Measurements from ENCODE around the gene PSORS1C1. TPM values are rescaled to one million over a fixed set of nuclear protein-coding genes. Genes with fewer than 3 reads are reported as not detected.

The PSORS1C1 gene
- polyA plus RNA-seq, 1 donor from 2014 or later = not detected

- Histone ChIP-seq H3K36me3 (ENCODE audit: insufficient read depth, low read length) (no peaks in the 10 kb centered on the region), H3F3A (ENCODE audit: insufficient read depth, low read length, poor library complexity, severe bottlenecking) (no peaks in the 10 kb centered on the region), H3K27ac (ENCODE audit: low read length) (no peak overlapping the region), H2AFZ (ENCODE audit: low read depth, low read length) (no peak overlapping the region), H3K79me2 (replicated peaks; ENCODE audit: insufficient read depth, low read length) (no peaks in the 10 kb centered on the region), H4K20me1 (ENCODE audit: insufficient read depth) (no peaks in the 10 kb centered on the region), H3K9me3 (ENCODE audit: low read length) (no peaks in the 10 kb centered on the region), H3K4me3 (ENCODE audit: low read length) (no peak overlapping the region), H3K9ac (ENCODE audit: low read length) (no peak overlapping the region), H3K27me3 (ENCODE audit: insufficient read depth, low read depth, low read length) (no peaks in the 10 kb centered on the region), H3K4me2 (ENCODE audit: low read length) (no peak overlapping the region), H3K9me2 (ENCODE audit: insufficient read depth, low read length) (no peaks in the 10 kb centered on the region)
- TF ChIP-seq TAF1 (IDR thresholded peaks at IDR 0.05; ENCODE audit: low read depth) = no peak
- no peak for TF ChIP-seq SMC3 (conservative IDR thresholded peaks at IDR 0.05; ENCODE audit: poor library complexity)
- TF ChIP-seq MXI1 (conservative IDR thresholded peaks at IDR 0.05; ENCODE audit: poor library complexity, severe bottlenecking) = no peak
- no peak for TF ChIP-seq CTCF (IDR thresholded peaks at IDR 0.05; ENCODE audit: poor library complexity, severe bottlenecking)
- TF ChIP-seq POLR2AphosphoS5 (IDR thresholded peaks at IDR 0.05) = no peak
- TF ChIP-seq RAD21 (conservative IDR thresholded peaks at IDR 0.05) = no peak
- no peak for TF ChIP-seq EP300 (conservative IDR thresholded peaks at IDR 0.05; ENCODE audit: poor library complexity, severe bottlenecking)
- TF ChIP-seq EZH2 (IDR thresholded peaks at IDR 0.05; ENCODE audit: borderline replicate concordance, insufficient read depth, low read length, poor library complexity, severe bottlenecking) = no peak
- TF ChIP-seq, protein P1, sequence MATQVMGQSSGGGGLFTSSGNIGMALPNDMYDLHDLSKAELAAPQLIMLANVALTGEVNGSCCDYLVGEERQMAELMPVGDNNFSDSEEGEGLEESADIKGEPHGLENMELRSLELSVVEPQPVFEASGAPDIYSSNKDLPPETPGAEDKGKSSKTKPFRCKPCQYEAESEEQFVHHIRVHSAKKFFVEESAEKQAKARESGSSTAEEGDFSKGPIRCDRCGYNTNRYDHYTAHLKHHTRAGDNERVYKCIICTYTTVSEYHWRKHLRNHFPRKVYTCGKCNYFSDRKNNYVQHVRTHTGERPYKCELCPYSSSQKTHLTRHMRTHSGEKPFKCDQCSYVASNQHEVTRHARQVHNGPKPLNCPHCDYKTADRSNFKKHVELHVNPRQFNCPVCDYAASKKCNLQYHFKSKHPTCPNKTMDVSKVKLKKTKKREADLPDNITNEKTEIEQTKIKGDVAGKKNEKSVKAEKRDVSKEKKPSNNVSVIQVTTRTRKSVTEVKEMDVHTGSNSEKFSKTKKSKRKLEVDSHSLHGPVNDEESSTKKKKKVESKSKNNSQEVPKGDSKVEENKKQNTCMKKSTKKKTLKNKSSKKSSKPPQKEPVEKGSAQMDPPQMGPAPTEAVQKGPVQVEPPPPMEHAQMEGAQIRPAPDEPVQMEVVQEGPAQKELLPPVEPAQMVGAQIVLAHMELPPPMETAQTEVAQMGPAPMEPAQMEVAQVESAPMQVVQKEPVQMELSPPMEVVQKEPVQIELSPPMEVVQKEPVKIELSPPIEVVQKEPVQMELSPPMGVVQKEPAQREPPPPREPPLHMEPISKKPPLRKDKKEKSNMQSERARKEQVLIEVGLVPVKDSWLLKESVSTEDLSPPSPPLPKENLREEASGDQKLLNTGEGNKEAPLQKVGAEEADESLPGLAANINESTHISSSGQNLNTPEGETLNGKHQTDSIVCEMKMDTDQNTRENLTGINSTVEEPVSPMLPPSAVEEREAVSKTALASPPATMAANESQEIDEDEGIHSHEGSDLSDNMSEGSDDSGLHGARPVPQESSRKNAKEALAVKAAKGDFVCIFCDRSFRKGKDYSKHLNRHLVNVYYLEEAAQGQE (IDR thresholded peaks at IDR 0.05; ENCODE audit: borderline replicate concordance) = no peak
Measured at GRCh38 chr6:31115941-31116560, 1.5 kb downstream of the PSORS1C1 start.

GRCh38 chr6:31116661-31117385, 2.2 kb downstream of the PSORS1C1 start:
- H3K27me3 ChIP-seq (ENCODE audit: insufficient read depth, low read depth, low read length) = no peaks in the 10 kb centered on the region
- H3K9me3 ChIP-seq (ENCODE audit: low read length) = no peaks in the 10 kb centered on the region
- H3K9ac ChIP-seq (ENCODE audit: low read length) = no peak overlapping the region
- TF ChIP-seq EZH2 (IDR thresholded peaks at IDR 0.05; ENCODE audit: borderline replicate concordance, insufficient read depth, low read length, poor library complexity, severe bottlenecking) (no peak), RAD21 (conservative IDR thresholded peaks at IDR 0.05) (no peak), TAF1 (IDR thresholded peaks at IDR 0.05; ENCODE audit: low read depth) (no peak), POLR2AphosphoS5 (IDR thresholded peaks at IDR 0.05) (no peak), CTCF (IDR thresholded peaks at IDR 0.05; ENCODE audit: poor library complexity, severe bottlenecking) (no peak), EP300 (conservative IDR thresholded peaks at IDR 0.05; ENCODE audit: poor library complexity, severe bottlenecking) (no peak), SMC3 (conservative IDR thresholded peaks at IDR 0.05; ENCODE audit: poor library complexity) (no peak)
- TF ChIP-seq, protein P1 (IDR thresholded peaks at IDR 0.05; ENCODE audit: borderline replicate concordance) = no peak
- no peak overlapping the region for H2AFZ ChIP-seq (ENCODE audit: low read depth, low read length)
- H3K9me2 ChIP-seq (ENCODE audit: insufficient read depth, low read length) = no peaks in the 10 kb centered on the region
- H3F3A ChIP-seq (ENCODE audit: insufficient read depth, low read length, poor library complexity, severe bottlenecking) = no peaks in the 10 kb centered on the region
- H3K4me3 ChIP-seq (ENCODE audit: low read length) = no peak overlapping the region
- H3K27ac ChIP-seq (ENCODE audit: low read length) = no peak overlapping the region
- H3K79me2 ChIP-seq (replicated peaks; ENCODE audit: insufficient read depth, low read length) = no peaks in the 10 kb centered on the region
- no peaks in the 10 kb centered on the region for H4K20me1 ChIP-seq (ENCODE audit: insufficient read depth)
- no peaks in the 10 kb centered on the region for H3K36me3 ChIP-seq (ENCODE audit: insufficient read depth, low read length)
- H3K4me2 ChIP-seq (ENCODE audit: low read length) = no peak overlapping the region
